Kidney tubule cell (primary cell): ENCODE data around the gene NR2F6.
A peak's percentile ranks its signal among the peaks of the same experiment; 100 is the strongest.
"Not testable (repeated sequence)": the region's sequence is repeated elsewhere in the genome, so short reads cannot be mapped to it uniquely, and the experiment has no call there.

Experiments
- DNase-seq: peaks from one replicate; pipeline ENCODE4 v3.0.0-alpha.2; 2018; ENCODE audit warnings: low spot score

NR2F6 gene

DNA sequence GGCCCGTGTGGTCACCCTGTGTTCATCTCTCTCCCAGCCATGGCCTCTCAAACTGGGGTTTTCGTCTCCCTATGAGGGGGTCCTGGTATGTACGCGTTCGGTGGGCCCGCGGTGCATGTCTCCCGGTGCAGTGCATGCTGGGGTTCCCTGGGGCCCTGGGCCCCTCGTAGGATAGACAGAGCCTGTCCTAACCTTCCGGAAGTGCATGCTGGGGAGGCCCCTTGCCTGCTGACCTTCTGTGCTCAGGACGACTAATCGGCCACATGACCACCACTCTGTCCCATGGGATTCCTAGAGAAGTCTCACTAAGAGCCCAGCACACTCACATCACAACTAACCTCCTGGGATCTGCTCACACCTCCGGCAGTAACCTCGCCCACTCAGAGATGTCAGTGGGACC lies 35.4 kb downstream of the NR2F6 start:
- DNase-seq = no peak

- no peak for DNase-seq
Measured at GRCh38 chr19:17209126-17210036, 36.3 kb downstream of the NR2F6 start.

DNA sequence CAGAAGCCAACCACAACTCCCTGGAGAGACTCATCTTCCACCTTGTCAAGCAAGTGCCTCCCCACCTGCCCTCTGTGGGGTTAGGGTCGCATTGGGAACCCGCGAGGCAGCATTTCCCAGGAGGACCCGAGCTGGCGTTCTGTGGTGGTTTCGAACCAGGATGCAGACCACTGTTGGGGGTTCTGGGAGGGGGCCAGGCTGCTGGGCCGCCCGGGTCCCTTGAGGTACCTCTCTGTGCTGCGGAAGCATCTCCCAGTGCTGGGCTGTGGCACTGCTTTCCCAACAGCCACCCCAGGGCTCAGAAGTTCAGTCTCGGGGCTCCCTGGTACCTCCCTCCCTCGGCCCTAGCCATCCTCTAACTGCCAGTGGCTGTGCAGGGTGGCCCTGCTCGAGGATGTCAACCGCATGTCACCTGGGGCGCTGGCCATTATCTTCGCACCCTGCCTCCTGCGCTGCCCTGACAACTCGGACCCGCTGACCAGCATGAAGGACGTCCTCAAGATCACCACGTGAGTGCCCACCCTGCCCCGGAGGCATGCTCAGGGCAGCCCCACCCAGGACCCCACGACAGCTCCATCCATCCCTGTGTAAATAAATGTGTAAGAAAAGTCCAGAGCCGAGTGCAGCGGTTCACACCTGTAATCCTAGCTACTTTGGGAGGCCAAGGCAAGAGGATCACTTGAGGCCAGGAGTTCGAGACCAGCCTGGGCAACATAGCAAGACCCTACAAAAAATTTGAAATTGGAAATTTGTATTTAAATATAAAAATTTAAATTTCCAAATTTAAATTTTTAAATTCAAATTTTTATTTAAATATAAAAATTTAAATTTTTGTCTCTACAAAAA lies 38.8 kb downstream of the NR2F6 start:
- DNase-seq = no peak

- DNase-seq = peak; percentile 41
Measured at GRCh38 chr19:17205237-17206140, 40.2 kb downstream of the NR2F6 start.

DNA sequence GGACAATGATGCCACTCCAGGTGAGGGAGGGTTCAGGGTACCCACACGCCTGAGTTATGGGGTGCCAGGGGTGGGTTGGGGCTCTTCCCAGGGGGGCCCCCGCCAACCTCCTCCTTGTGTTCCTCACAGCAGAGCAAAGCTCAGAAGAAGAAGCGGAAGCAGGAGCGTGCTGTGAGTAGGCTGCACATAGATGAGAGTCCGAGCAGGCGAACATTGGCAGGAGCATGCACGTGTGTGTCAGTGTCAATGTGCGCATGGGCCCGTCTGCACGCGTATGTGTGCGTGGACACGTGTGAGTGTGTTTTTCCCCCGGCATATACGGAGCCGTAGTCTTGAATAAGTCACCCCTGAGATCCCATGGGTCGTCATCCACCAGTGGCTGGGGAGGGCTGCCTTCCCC lies 43.0 kb downstream of the NR2F6 start:
- no peak for DNase-seq

GRCh38 chr19:17202249-17202648 lies 43.5 kb downstream of the NR2F6 start:
- DNase-seq = peak; percentile 21

DNA sequence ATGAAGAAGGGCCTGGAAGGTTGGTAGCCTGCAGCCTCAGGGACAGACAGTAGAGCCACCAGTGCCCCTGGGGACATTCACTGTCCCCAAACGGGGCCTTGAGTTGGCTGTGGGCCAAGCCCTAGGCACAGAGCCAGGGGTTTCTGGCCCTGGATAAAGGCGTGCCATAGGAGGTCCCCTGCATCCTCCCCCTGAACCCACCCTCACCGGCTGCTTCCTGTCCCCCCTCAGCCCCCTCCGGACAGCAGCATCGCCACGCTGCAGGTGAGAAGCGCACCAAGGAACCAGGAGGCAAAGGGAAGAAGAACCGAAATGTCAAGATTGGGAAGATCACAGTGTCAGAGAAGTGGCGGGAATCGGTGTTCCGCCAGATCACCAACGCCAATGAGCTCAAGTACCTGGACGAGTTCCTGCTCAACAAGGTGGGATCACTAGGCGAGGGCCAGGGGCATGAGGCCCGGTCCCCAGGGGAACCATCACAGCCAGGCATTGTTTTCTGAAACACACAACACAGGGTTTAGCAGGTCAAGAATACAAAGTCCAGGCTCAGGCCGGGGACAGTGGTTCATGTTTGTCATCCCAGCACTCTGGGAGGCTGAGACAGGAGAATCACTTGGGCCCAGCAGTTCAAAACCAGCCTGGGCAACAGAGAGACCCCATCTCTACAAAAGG lies 45.2 kb downstream of the NR2F6 start:
- DNase-seq = no peak

DNA sequence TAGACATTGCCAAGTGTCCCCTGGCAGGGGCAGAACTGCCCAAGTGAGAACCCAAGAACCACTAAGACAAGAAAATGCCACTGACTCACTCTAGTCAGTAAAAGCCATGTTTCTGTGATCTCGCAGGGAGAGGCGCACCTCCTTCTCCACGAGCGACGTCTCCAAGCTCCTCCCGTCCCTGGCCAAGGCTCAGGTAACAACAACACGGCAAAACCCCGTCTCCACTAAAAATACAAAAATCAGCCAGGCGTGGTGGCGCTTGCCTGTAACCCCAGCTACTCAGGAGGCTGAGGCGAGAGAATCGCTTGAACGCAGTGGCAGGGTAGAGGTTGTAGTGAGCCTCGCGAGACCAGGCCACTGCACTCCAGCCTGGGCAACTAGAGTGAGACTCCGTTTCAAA lies 48.1 kb downstream of the NR2F6 start:
- DNase-seq = no peak

DNA sequence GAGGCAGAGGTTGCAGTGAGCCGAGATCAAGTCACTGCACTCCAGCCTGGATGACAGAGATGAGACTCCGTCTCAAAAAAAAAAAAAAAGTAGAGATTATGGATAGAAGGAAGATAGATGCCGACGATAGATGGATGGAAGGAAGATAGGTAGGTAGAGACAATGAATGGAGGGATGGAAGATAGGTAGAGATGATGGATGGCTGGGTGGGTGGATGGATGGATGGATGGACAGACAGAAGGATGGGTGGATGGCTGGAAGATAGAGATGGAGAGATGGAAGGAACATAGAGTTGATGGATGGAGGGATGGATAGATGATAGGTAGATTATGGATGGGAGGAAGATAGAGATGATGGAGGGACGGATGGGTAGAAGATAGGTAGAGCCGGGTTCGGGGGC lies 49.1 kb downstream of the NR2F6 start:
- no peak for DNase-seq

DNA sequence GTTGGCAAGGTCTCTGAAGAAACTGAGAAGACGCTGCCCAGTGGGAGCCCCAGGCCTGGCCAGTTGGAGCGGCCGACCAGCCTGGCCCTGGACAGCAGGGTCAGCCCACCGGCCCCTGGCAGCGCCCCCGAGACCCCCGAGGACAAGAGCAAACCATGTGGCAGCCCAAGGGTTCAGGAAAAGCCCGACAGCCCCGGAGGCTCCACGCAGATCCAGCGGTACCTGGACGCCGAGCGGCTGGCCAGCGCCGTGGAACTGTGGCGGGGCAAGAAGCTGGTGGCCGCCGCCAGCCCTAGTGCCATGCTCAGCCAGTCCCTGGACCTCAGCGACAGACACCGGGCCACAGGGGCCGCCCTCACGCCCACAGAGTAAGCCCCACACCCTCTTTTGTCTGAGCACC lies 50.6 kb downstream of the NR2F6 start:
- no peak for DNase-seq

DNA sequence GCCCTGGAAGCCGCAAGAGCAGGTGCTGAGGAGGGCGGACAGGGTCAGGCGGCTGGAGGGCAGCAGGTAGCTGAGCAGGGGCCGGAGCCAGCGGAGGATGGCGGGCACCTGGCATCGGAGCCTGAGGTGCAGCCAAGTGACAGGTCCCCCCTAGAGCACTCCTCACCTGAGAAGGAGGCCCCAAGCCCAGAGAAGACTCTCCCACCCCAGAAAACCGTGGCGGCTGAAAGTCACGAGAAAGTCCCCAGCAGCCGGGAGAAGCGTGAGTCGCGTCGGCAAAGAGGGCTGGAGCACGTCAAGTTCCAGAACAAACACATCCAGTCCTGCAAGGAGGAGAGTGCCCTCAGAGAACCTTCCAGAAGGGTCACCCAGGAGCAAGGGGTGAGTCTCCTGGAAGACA lies 51.1 kb downstream of the NR2F6 start:
- no peak for DNase-seq

GRCh38 chr19:17192751-17193150 lies 53.0 kb downstream of the NR2F6 start:
- DNase-seq = no peak

GRCh38 chr19:17191736-17192135 lies 54.0 kb downstream of the NR2F6 start:
- DNase-seq = not testable (repeated sequence)

GRCh38 chr19:17185590-17185989 lies 60.1 kb downstream of the NR2F6 start:
- no peak for DNase-seq

GRCh38 chr19:17184371-17184841 lies 61.3 kb downstream of the NR2F6 start:
- no peak for DNase-seq

DNA sequence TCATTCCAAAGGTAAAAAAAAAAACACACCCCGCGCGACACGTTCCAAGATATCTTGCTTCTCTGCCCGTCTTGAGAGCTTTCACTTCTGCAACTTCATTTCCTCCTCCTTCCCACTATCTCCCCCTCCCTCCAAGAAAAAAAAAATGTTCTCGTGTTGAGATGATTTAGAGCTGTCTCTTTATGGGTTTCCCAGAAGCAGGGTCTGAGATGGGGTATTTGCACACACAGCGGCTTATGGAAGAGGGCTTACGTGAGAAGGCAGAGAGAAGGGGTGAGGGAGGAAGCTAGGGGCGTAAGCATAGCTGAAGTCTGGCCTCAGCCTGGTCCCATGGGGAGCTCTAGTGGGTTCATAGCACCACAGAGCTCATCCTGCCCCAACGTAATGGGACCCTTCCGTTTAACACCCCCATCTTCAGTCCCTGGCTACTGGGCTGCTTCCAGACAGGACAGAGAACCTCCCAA lies 61.8 kb downstream of the NR2F6 start:
- no peak for DNase-seq

GRCh38 chr19:17183271-17183761 lies 62.4 kb downstream of the NR2F6 start:
- DNase-seq = no peak
